Measurements from ENCODE around the gene TRIM71.

Gene TRIM71

GRCh38 chr3:32872487-32873382, 54.9 kb downstream of the TRIM71 start:
- TF ChIP-seq FOXP2 (optimal IDR thresholded peaks at IDR 0.05; ENCODE audit: borderline replicate concordance, extremely low read depth, extremely low read length, insufficient read depth) (no peak), POLR2AphosphoS5 (IDR thresholded peaks at IDR 0.05; ENCODE audit: low read depth, low read length) (no peak), SIN3A (IDR thresholded peaks at IDR 0.05; ENCODE audit: borderline replicate concordance, insufficient read depth, low read length) (no peak), TAF1 (IDR thresholded peaks at IDR 0.05; ENCODE audit: borderline replicate concordance, insufficient read depth, low read length) (no peak), REST (IDR thresholded peaks at IDR 0.05; ENCODE audit: insufficient read depth in 1 of 2, low read depth in 2 of 2, low read length in 2 of 2) (no peak)

- no peak for TF ChIP-seq FOXP2 (optimal IDR thresholded peaks at IDR 0.05; ENCODE audit: borderline replicate concordance, extremely low read depth, extremely low read length, insufficient read depth)
- TF ChIP-seq TAF1 (IDR thresholded peaks at IDR 0.05; ENCODE audit: borderline replicate concordance, insufficient read depth, low read length): no peak
- no peak for TF ChIP-seq REST (IDR thresholded peaks at IDR 0.05; ENCODE audit: insufficient read depth in 1 of 2, low read depth in 2 of 2, low read length in 2 of 2)
- TF ChIP-seq POLR2AphosphoS5 (IDR thresholded peaks at IDR 0.05; ENCODE audit: low read depth, low read length): no peak
- TF ChIP-seq SIN3A (IDR thresholded peaks at IDR 0.05; ENCODE audit: borderline replicate concordance, insufficient read depth, low read length): no peak
These were observed 55.8 kb downstream of the TRIM71 start for GRCh38 chr3:32873531-32874130.

- TF ChIP-seq REST (IDR thresholded peaks at IDR 0.05; ENCODE audit: insufficient read depth in 1 of 2, low read depth in 2 of 2, low read length in 2 of 2) (no peak), FOXP2 (optimal IDR thresholded peaks at IDR 0.05; ENCODE audit: borderline replicate concordance, extremely low read depth, extremely low read length, insufficient read depth) (no peak), POLR2AphosphoS5 (IDR thresholded peaks at IDR 0.05; ENCODE audit: low read depth, low read length) (no peak), TAF1 (IDR thresholded peaks at IDR 0.05; ENCODE audit: borderline replicate concordance, insufficient read depth, low read length) (no peak), SIN3A (IDR thresholded peaks at IDR 0.05; ENCODE audit: borderline replicate concordance, insufficient read depth, low read length) (no peak)
These were observed 59.1 kb downstream of the TRIM71 start for GRCh38 chr3:32876920-32877319.

GRCh38 chr3:32877598-32877997, 59.8 kb downstream of the TRIM71 start:
- no peak for TF ChIP-seq POLR2AphosphoS5 (IDR thresholded peaks at IDR 0.05; ENCODE audit: low read depth, low read length)

GRCh38 chr3:32880225-32880624, 62.4 kb downstream of the TRIM71 start:
- TF ChIP-seq SIN3A (IDR thresholded peaks at IDR 0.05; ENCODE audit: borderline replicate concordance, insufficient read depth, low read length) (no peak), TAF1 (IDR thresholded peaks at IDR 0.05; ENCODE audit: borderline replicate concordance, insufficient read depth, low read length) (no peak), POLR2AphosphoS5 (IDR thresholded peaks at IDR 0.05; ENCODE audit: low read depth, low read length) (no peak), FOXP2 (optimal IDR thresholded peaks at IDR 0.05; ENCODE audit: borderline replicate concordance, extremely low read depth, extremely low read length, insufficient read depth) (no peak), REST (IDR thresholded peaks at IDR 0.05; ENCODE audit: insufficient read depth in 1 of 2, low read depth in 2 of 2, low read length in 2 of 2) (no peak)

Measured in PFSK-1 (cell line).